Embryonic facial prominence (tissue), 1 donor: ENCODE data around the gene ABCA3.

Experiments used
- DNase-seq: peaks from one replicate; pipeline ENCODE4 v3.0.0-alpha.2; 2016; ENCODE audit errors: extremely low spot score

ABCA3 gene

DNA sequence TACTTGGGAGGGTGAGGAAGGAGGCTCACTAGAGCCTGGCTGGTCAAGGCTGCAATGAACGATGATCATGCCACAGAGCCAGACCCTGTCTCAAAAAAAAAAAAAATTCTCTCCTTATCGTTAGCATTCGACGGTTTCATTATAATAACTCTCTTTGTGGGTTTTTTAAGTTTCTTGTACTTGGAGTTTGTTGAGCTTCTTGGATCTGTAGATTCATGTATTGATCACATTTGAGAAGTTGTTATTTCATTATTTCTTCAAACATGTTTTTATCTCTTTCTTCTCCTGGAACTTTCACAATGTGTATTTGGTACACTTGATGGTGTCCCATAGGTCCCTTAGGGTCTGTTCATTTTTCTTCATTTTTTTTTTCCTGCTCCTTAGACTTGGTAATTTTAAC is 16.8 kb upstream of the ABCA3 start:
- no peak for DNase-seq

DNA sequence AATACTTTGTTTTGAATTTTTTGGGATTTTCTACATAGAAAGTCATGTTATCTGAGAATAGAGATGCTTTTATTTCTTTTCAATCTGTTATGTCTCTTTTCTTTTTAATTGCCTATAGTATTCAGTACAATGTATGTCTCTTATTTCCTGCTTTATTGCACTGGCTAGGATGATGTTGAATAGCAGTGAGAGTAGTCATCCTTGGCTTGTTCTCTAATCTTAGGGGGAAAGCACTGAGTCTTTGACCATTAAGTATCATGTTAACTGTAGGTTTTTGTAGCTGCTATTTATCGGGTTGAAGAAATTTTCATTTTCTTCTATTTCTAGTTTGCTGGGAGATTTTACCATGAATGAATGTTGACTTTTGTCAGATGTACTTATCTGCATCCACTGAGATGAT is 10.0 kb upstream of the ABCA3 start:
- DNase-seq = no peak

DNA sequence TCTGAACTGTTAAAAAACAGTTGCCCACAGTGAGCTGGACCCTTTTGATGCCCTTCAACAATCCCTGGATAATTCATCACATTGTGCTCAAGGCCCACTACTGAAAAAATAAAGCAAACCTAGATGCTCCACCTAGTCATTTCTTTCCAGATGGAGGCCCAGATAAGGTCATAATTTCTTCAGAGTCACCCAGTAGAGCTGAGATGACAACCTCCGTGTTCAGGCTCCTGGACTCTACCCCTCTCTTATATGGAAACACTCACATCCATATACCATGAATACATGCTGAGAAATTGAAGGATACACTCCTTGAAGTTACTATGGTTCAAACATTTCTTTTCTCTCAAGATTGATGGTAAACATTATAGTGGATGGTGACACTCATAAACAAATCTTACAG is 2.7 kb upstream of the ABCA3 start:
- DNase-seq = no peak

DNA sequence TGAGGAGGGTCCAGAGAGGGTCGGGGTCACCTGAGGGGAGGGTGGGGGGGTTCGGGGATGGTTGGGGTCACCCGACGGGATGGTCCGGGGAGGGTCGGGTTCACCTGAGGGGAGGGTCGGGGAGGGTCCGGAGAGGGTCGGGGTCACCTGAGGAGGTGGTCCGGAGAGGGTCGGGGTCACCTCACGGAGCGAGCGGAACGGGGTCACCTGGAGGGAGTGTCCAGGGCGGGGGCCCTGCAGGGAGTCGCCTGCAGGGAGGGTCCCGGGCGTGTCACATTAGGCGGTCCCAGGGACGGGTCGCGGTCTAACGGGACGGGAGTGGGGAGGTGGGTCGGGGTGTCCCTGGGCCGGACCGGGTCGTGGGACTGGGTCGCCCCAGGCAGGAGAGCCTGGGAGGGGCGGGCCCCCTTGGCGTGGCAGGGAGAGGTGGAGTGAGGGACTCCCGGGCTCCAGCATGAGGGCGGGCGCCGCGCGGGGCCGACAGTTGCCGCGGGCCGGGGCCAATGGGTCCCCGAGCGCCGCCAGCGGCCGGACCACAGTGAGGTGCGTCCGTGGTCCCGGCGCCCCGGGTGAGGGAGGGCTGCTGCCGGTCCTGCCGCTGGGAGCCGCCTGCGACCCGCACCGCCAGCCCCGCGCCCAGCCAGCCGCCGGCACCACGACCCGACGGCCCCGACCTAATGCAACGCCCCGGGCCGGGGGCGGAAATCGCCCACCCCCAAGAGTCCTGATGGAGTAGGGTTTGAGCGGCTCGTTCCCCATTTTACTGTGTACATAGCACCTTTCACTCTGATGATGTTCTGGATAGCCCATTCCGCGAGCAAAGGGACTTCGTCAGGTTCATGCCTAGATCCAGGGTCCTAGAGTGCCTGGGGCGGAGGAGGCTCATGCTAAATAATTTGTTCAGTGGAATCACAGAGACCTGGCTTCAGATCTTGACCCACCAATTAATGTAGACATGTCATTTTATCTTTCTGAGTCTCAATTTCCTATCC is 1.2 kb upstream of the ABCA3 start:
- DNase-seq = no peak

DNA sequence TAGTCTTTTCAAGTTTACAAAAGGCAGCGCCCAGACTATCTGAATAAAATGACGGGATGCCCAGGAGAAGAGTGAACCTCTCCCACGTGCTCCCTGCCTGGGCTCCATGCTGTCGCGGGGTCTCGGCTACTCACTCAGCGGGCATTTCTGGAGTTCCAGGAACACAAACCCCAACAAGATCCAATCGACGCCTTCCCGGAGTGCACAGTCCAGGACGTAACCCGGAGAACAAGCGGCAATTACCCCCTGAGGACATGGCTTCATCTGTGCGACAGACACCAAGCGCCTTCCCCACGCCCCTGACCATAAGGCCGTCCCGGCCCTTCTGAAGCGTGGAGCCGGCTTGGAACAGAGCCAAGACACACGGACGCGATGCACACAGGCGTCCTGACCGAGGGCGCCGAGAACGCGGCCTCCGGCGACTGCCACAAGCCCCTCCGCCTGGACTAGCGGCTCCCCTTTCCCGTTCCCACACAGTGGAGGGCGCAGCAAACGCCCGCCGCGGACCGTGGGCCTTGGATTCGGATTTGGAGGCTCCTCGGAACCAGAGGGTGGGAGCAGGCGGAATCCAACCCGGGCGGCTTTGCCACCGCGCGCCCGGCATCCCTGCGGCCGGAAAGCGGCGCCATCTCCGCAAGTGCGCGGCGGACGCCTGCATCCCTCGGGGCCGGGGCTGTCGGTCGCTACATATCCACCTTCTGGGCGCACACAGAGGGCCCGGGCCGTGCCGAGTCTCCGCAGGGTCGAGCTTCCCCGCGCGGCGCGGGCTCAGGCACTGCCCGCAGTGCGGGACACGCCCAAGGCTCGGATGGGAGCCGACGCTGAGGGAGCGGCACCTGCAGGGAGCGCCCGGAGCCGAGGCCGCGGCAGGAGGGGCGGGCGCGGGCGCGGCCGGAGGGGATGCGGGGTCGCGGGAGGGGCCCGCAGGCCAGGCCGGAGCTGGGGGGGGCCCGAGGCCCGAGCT is 725 bp downstream of the ABCA3 start:
- no peak for DNase-seq

DNA sequence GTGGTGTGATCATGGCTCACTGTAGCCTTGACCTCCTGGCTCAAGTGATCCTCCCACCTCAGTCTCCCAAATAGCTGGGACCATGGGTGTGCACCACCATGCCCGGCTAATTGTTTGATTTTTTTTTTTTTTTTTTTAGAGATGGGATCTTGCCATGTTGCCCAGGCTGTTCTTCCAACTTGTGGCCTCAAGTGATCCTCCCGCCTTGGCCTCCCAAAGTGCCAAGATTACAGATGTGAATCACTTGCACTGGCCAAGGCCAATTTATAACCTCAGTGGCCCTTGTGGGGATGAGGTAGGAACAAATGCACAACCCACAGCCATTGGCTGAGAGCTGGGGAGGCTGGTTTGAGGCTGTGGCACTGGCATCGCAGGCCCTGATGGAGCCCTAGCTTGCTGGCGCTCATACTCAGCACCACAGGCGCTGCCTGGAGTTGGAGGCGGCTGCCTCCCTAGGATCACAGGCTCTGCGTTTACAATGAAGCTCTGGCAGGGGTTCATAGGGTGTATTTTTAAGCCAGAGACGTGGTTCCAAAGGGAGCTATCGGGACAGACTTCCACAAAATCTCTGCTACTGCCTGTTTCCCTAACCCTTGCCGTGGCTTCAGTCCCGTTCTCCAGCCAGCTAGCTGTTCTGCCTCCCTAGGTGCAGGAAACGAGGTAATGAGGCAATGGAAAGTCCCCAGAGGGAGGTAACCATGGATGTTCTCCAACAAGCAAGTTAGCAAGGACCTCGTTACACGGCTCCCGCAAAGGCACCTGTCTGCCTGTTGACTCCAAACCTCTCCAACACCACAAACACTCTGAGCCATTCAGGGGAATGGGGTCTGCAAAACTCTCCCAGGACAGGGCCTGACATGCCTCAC is 2.9 kb downstream of the ABCA3 start:
- no peak for DNase-seq

DNA sequence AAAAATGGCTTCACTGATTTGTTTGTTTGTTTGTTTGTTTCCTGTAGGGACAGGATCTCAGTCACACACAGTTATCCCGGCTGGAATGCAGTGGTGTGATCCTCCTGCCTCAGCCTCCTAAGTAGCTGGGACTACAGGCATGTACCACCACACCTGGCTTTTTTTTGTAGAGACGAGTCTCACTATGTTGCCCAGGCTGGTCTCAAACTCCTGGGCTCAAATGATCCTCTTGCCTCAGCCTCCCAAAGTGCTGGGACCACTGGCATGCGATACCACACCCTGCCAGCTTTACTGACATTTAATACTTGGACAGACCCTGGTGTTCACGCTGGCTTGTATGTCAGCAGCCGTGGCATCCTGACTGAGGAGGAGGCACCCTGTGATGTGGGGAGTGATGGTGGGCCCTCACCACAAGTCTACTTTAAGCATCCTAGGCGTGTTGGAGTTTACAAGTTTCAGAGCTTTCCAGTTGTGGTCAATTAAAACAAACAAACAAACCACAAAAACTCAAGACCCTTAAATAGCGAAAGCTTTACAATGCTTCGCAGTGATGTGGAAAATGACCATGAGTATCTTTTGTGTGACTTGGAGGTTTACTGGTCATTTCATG is 5.1 kb downstream of the ABCA3 start:
- no peak for DNase-seq

DNA sequence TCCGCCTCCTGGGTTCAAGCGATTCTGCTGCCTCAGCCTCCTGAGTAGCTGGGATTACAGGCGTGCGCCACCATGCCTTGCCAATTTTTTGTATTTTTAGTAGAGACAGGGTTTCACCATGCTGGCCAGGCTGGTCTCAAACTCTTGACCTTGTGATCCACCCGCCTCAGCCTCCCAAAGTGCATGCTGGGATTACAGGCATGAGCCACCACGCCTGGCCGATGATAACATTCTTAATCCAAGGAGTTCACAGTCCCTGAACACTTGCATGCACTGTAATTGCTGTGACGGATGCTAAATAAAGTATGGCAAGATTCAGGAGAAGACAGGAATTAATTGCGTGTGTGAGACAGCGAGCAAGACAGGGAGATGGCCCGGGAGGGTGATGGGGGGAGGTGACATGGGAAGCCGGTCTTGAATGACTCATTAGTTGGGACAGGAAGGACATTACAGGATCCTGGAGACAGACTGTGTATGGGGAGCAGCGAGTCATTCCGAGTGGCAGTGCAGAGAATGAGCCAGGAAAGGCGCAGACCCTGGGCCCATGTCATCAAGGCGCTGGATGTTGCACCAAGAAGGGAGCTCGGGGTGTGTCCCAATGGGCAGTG is 6.7 kb downstream of the ABCA3 start:
- DNase-seq = no peak

DNA sequence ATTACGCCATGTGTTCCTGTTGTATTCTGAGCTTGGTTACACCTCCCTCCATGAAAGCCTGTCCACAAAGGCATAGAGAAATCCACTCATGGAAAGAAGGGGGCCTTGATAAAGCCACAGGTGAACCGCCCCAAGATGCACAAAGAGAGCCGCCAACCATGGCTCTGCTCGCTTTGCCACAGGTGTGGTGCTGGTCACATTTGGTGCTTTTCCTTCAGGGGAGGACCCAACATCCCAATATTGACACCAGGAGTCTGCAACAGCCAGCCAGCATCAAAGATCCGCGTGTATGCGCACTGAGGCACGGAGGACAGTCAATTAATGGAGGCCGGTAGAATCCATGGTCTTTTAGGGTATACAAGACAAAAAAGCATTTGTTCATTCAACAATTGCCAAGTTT is 7.3 kb downstream of the ABCA3 start:
- no peak for DNase-seq

DNA sequence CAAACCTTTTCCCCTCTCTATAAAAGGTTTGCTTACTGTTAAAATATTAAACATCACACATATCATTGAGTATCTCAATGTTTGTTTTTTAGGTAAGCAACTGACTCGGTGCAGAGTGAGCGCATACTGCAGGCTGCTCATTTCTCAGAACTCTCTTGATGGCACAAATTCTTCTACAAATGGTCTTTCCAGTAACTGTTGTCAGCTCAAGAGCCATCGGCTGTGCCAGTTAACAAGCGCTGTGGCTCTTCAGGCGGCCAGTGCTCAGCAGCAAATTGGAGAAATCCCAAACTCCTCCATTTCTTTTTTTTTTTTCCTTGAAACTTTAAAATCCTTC is 8.6 kb downstream of the ABCA3 start:
- DNase-seq = no peak

DNA sequence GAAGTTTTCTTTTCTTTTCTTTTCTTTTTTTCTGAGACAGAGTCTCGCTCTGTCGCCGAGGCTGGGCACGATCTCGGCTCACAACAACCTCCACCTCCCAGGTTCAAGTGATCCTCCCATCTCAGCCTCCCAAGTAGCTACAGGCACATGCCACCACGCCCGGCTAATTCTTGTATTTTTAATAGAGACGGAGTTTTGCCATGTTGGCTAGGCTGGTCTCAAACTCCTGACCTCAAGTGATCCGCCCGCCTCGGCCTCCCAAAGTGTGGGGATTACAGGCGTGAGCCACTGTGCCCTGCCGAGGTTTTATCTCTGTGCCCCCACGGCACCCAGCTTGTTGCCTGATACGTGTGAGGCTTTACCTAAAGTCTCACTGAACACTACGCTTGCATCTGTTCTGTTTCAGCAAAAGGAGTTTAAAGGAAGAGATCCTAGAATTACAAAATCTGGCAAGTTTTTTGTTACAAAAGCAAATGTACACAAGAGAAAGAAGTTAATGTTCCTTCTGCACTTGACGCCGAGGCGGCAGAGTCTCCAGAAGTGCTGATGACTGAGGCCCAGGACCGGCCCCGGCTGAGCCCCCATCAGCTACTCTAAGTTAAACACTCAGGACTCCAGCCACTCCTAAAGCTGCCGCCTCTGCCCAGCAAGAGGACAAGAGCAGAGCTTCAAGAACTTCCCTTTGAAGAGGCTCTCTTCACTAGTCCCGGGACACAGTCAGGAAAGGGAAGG is 9.2 kb downstream of the ABCA3 start:
- DNase-seq = no peak

DNA sequence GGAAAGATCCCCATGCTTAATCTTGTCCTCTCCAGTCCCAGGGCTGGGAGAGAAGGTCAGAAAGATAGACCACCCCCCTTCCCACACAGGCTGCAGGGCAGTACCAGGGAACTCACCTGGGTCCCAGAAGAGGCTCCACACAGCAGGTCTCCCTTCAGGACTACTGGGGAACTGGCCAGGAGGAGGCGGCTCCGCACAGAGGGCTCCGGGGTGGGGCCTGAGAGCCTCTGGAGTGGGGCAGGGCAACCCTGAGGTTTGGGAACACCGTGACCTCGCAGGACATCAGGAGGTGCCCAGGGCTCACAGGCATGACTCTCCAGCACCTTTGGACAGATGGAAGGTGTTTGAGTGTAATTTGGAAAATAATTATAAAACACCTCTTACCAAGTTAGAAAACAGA is 11.0 kb downstream of the ABCA3 start:
- no peak for DNase-seq

DNA sequence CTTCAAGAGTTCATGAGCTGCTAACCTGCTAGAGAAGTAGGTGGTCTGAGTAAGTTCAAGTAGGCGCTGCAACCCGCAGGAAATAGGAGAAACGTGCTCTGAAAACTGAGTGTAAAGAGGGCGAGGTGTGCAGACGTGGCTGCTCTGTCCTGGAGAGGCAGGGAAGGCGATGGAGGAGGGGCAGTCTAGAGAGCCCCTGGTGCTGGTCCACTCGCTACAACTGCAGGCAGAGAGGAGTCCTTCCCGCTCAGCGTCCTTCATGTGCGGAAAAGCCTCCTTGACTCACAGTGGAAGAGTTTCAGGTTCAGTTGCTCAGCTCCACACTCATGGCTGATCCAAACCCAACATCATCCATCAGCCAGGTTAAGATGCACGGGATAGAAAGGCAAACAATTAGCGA is 12.1 kb downstream of the ABCA3 start:
- no peak for DNase-seq

DNA sequence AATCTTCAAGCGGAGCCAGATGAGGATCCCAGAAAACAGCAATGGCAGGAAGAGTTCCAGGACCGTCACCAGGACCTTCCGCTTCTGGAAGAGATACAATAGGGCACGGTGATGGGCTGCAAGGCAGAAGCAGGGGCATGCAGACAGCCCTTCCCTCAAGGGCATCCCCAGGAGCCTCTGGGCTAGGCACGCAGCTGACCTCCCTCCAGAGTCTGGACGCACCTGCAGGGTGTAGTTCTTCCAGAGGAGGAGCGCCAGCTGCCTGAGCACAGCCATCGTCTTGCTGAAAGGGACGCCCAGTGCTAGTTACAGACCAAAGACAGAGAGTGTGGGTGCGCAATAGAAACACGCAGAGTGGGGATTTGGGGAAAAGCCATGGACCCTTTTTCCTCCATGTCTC is 14.3 kb downstream of the ABCA3 start:
- DNase-seq = no peak

DNA sequence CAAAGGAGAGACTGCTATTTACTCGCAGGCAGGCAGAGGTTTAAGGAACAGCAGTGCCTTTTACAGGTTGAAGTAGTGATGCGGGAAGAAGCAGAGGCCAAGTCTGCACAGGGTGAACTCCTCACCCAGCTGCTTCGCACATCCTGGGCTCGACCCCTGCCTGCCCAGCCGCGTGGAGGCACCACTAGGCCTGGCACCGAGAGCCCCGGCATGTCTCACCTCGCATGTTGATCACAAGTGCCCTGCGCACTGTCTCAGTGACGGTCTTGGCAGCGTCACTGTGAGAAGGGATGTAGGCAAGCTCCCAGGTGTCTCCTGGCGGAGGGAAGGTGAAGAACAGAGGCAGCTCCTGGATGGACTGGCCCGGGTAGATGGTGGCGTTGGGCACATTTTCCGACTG is 14.7 kb downstream of the ABCA3 start:
- DNase-seq = no peak

DNA sequence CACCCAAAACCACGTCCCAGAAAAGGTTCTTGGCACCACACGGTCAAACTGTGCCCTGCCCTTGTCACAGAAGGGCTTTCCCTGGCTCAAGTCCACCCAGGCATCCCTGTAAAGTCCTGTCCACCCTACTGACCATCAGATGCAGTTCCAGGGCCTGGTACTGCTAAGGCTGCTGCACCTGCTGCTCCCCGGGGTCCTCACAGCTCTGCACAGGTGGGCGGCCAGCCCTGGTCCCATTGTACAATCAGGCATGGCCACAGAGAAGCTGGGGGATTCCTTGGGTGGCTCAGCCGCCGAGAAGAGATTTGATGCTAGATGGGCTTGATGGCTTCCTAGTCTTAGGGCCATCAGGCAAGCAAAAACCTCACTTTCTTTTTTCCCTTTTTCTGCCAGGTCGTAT is 15.3 kb downstream of the ABCA3 start:
- no peak for DNase-seq

DNA sequence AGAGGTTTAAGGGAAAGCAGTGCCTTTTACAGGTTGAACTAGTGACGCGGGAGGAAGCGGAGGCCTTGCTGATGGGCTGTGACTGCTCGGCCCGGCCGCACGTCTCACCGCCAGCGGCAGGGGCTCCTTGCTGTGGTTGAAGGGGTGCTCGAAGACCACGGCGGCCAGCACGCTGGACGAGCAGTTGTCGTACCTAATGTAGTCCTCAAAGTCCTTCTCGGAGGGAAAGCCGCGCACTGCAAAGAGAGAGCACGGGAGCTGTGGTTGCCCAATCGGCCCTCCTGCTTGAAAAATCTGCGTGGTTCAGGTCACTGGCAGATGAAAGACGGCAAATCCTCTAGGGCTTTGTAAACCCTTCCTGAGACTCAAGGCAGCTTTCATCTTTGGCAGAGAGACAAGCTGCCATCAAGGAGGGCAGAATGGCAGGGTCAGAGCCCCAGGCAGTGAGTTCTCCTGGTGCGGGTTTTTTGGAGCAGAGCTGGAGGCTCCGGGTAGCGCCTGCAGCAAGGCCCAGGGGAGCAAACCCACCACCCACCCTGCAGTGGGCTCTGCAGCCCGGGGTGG is 16.1 kb downstream of the ABCA3 start:
- no peak for DNase-seq

DNA sequence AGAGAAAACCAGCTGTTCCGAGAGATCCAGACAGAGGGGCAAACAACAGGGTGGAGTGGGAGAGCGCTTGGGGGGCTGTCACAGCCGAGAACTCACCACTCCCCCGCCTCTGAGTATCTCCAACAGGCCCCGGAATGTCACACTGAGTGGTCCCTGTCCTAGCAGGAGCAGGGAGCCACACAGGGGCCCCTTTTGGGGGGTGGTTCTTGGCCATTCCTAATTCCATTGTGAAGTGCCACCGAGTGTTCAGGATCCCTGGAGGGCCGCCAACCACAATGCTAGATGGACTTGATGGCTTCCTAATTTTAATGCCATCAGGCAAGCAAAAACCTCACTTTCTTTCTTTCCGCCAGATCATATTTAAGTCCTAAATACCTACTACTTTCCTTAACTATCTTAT is 16.8 kb downstream of the ABCA3 start:
- DNase-seq = no peak

DNA sequence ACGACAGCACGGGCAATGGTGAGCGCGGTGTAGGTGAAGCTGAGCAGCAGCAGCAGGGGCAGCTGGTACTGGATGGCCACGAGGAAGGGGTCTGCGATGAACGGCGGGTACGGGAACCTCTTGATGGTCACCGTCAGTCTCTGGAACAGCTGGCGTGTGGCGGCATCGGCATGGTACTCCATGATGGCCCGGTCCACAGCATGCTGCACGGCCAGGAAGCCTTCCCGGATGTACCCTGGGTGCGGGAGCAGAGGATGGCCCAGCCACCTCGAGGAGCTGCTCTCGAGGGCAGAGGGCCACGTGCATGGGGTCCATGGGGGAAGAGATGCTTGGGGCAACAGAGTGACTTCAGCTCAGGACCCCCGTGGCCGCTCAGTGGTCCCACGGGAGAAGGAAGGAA is 20.9 kb downstream of the ABCA3 start:
- no peak for DNase-seq
